Measurements from ENCODE around the gene GAGE10.
"Not testable (repeated sequence)": the region's sequence is repeated elsewhere in the genome, so short reads cannot be mapped to it uniquely, and the experiment has no call there.

The GAGE10 gene

DNA sequence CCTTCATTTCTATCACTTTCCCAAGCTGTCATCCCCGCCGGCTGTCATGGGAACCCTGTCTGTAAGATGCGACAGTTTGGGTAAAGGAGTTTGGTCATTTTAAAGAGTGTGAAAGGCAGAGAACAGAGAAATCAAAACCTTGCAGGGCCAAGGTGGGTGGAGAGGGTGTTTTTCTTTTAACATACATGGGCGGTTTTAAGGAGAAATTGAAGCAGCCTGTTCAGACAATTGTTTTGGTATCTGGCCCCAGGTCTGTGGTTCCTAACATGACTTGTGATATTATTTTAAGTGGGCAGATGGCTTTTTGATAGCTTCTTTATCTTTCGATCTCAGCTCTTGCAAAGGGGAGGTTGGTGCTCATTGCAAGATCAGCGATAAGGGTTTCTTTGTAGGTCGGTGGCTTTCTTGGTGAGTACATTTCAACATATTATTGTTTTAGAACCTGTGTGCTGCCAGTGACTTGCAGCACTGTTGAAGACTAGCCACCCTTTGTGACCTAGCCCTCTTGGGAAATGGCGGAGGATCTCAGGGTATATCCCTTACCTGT is 30.2 kb upstream of the GAGE10 start:
- DNase-seq (ENCODE audit: extremely low spot score, insufficient read length, low read depth): no peak
- no peak for FAIRE-seq

DNA sequence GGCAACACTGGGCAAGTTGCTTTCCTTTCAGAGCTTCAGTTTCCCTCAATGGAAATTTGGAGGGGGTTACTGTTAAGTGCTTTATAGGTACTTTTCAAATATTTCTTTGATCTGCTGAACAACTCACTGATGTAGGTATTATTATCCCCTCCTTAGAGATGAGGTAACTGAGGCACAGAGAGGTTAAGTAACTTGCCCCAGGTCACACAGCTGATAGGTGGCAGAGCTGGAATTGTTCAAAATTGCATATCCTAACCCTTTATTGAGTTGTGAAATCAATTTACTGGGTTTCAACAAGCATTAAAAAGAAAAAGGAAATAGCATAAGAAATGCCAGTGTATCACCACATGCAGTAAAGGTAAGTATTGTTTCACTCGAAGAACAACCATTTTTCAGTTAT is 27.2 kb upstream of the GAGE10 start:
- DNase-seq (ENCODE audit: extremely low spot score, insufficient read length, low read depth) (no peak), FAIRE-seq (no peak)

DNA sequence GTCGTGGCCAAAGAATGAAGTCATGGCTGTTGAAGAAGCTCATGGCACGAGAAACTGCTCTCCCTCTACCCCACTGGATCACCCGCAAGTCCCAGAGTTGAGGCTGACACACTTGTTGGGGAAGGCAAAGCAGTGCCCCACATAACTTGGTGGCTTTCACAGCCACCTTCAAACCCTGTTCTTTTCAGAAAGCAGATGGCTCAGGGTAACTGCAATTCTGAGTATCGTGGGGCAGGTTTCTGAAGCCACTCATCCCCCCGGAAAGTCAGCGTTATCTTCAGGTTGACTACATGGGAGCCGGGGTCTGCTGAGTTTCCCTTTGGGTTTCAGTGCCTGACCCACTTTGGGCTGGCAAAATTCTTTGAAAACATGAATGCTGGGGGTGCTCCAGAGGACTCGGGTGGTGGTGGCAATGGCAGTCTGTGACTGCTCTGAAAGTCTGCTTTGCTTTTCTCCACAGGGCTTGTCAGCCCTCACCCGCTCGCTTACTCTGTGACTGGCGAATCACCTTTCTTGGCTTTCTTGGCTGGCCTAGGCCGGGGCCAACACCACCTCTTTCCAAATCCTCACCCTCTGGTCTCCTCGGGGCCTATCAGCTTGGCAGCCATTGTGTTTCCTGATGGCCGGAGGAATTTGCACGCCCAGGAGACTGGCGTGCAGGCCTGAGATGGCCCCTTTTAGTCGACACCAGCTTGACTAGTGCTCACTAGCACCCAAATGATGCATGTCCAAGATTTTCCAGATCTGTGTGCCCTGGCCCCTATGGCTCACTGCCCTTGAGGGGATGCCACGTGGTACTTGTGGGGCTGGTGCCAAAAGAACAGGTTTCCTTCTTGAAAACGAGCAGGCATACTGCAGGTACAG is 26.5 kb upstream of the GAGE10 start:
- no peak for DNase-seq (ENCODE audit: extremely low spot score, insufficient read length, low read depth)
- no peak for FAIRE-seq

DNA sequence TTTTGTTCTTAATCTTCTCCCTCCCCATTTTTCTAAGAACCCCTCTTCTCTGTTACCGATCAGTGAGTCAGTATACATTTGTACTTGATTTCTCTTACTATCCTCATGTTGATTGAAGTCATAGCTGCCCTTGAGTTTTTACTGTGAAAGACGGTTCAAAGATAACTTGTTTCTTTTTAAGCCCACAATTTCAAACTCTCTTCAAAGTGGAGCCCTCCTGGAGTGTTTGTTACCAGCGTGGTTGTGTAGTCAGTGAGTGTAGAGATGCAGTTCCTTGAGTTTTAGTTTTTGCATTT is 26.0 kb upstream of the GAGE10 start:
- no peak for FAIRE-seq
- DNase-seq (ENCODE audit: extremely low spot score, insufficient read length, low read depth): no peak

DNA sequence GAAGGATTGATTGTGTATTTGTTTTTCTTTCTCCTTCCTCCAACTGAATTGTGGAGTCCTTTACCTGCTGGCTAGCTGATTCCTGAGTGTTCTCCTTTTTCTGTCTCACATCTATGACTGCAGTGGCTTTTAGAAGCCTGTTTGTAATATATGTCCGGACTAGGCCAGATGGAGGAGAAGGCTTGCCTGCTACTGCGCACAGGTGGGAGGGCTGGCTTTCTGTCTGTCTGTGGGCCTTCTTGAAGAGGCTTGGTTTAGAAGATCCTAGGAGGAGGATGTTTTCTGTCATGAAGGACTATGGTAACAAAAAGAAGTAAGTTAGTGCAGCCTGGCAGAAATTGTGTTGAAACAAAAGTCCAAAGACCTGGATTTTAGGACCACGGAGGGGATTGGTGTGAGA is 25.4 kb upstream of the GAGE10 start:
- no peak for FAIRE-seq

DNA sequence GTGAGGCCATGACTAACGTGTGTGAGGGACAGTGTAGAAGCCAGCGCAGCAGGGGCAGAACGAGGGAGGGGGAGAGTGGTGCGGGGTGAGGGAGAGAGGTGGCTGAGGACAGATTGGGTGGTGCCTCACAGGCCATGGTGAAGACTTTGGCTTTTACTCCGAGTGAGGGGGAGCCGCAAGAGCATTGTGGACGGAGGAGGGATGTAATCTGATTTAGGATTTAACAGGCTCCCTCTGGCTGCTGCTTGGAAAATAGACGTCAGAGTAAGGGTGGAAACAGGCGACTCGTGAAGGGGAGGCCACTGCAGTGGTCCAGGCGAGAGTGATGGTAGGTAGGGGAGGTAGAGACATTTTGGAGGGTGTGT is 20.8 kb upstream of the GAGE10 start:
- FAIRE-seq: peak; percentile 47

More for the DNA sequence above, 25.4 kb upstream of the GAGE10 start:
- no peak for DNase-seq (ENCODE audit: extremely low spot score, insufficient read length, low read depth)

DNA sequence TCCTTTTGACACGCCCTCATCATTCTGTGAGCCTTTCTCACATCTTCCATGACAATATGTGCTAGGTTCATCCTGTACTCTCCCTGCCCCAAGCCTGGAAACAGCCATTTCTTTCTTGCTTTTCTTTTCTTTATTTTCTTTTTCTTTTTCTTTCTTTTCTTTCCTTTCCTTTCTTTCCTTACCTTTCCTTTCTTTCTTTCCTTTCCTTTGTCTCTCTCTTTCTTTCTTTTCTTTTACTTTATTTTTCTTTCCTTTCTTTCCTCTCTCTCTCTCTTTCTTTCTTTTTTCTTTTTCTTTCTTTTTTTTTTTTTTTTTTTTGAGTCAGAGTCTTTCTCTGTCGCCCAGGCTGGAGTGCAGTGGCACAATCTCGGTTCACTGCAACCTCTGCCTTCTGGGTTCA is 19.2 kb upstream of the GAGE10 start:
- FAIRE-seq (no peak), DNase-seq (ENCODE audit: extremely low spot score, insufficient read length, low read depth) (no peak)

More for the DNA sequence above, 20.8 kb upstream of the GAGE10 start:
- no peak for DNase-seq (ENCODE audit: extremely low spot score, insufficient read length, low read depth)

DNA sequence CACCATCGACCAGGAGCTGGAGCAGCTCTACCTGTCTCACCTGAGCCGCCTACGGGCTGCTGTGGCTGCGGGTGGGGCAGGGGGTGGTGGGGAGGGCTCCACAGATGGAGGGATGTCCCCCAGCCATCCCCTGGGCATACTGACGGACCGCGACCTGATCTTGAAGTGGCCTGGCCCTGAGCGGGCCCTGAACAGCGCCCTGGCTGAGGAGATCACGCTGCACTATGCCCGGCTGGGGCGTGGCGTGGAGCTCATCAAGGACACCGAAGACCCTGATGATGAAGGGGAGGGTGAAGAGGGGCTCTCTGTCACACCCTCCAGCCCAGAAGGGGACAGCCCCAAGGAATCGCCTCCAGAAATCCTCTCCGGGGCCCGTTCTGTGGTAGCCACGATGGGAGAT is 17.3 kb upstream of the GAGE10 start:
- FAIRE-seq (no peak), DNase-seq (ENCODE audit: extremely low spot score, insufficient read length, low read depth) (no peak)

DNA sequence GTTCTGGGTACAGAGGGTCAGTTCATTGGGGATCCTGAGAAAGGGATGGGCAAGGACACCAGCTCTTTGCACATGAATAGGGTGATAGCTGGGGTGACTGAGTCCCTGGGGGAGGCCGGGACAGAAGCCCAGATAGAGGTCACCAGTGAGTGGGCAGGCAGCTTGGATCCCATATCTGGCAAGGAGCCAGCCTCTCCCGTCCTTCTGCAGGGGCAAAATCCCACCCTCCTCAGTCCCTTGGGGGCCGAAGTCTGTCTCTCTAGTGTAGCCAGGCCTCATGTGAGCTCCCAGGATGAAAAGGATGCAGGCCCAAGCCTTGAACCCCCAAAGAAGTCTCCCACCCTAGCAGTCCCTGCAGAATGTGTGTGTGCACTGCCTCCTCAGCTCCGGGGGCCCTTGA is 16.9 kb upstream of the GAGE10 start:
- no peak for DNase-seq (ENCODE audit: extremely low spot score, insufficient read length, low read depth)
- FAIRE-seq: no peak

DNA sequence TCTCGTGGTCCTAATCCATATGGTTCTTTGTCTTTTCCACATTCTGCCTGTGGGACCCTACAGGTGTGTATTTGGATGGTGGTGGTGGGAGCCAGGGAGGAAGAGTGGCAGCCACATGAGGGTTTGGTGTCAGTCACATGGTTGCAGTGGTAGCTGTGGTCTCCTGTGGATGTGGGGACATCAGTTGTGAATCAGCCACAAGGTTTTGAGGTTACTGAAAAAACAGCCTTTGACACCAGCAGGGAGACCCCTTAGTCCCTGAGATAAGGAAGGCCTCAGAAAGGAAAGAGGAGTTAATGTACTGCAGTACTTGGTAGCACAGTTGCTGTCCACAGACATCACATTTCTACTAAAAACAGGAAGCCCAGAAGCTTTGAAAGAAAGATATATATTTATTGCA is 15.8 kb upstream of the GAGE10 start:
- FAIRE-seq (no peak), DNase-seq (ENCODE audit: extremely low spot score, insufficient read length, low read depth) (no peak)

DNA sequence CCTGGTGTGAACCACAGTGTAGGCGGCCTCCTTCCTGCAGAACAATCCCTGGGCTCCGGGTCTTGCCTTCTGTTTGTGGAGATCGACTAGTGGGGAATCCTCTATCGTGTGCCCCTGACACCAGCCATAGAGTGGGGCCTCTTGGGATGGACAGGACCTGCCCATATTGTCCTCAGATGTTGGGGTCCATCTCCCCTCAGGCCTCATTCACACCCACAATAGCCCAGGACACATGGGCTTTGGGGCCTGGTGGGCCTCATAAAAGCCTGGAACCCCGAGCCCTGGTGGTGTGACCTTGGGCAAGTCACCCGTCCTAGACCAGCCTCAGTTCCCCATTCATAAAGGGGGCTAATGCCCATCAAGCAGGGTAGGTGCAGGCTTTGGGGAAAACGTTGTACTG is 13.2 kb upstream of the GAGE10 start:
- DNase-seq (ENCODE audit: extremely low spot score, insufficient read length, low read depth) (no peak), FAIRE-seq (no peak)

DNA sequence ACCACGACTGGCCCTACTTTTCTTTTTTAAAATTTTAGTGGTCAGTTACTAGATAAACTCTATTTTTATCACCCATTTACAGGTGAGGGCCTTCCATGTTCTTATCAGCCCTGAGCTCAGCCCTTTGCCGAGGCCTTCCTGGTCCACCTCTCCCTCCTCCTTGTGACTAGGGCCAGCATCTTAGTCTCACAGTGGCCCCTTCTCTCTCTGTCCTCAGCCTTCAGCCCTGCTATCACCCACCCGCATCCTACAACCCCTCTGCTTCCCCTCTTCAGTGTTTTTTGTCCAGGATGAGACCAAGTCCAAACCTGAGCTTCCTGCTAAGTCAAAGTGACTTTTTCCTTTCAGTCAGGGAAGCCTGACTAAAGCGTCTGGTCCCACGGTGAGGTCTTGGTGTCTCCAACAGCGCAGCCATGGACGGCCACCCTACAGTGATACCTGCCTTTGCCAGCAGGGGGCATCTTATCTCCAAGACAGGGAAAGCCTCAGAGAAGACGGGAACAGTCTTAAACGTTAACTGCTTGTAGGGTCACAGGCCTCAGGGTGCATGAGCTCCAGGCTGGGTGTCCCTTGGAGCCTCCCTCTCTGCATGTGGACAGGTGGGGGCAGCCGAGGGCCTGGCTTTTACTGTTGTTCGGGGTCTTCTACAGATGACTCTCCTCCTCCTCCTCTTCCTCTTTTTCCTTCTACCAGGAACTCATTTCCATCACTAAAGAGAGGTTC is 11.7 kb upstream of the GAGE10 start:
- FAIRE-seq (peak; percentile 84), DNase-seq (ENCODE audit: extremely low spot score, insufficient read length, low read depth) (no peak)

DNA sequence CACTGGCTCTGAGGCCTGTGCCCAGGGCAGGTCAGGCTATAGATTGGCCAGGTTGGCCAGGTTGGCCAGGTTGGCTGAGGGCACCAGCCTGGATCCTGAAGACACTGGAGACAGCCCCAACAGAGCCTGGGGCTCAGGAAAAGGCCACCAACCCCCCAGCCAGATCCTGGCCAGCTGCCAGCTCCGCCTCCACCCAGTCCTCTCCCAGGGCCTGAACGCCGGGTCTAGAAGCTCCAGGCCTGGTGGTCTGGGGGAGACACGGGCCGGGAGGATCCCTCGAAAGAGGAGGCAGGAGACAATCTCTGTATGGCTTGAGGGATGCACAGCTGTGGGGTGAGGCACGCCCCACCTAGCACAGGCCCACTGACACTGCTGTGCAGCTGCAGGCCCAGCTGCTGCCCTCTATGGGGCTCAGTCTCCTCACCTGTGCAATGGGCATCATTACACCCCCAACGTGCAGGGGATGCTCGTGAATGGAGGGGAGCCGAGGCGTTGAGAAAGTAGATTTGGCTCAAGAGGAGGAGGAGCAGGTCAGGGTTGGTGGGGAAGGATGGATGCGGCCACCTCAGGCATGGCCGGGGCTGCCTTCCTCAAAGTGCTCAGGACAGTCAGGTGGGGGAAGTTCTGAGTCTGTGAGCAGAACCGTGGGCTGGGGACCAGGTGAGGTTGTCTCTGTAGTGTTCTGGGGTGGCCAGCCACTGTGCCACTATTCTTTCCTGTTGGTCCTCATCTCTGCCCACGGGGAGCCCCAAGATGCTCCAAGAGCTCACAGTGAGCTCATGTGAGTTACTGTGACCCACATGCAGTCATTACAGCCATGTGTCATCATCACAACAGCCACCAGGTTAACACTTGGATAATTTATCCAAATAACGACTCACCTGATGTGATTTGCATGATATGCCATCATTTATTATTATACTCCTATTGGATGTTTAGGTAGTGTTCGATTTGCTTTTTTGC is 10.8 kb upstream of the GAGE10 start:
- no peak for FAIRE-seq
- no peak for DNase-seq (ENCODE audit: extremely low spot score, insufficient read length, low read depth)

DNA sequence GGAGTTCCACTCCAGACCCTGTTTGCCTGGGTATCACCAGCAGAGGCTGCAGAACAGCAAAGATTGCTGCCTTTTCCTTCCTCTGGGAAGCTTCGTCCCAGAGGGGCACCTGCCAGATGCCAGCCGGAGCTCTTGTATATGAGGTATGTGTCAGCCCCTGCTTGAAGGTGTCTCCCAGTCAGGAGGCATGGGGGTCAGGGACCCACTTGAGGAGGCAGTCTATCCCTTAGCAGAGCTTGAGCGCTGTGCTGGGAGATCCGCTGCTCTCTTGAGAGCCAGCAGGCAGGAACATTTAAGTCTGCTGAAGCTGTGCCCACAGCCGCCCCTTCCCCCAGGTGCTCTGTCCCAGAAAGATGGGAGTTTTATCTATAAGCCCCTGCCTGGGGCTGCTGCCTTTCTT is 4.2 kb upstream of the GAGE10 start:
- FAIRE-seq; DNase-seq (ENCODE audit: extremely low spot score, insufficient read length, low read depth): not testable (repeated sequence)

DNA sequence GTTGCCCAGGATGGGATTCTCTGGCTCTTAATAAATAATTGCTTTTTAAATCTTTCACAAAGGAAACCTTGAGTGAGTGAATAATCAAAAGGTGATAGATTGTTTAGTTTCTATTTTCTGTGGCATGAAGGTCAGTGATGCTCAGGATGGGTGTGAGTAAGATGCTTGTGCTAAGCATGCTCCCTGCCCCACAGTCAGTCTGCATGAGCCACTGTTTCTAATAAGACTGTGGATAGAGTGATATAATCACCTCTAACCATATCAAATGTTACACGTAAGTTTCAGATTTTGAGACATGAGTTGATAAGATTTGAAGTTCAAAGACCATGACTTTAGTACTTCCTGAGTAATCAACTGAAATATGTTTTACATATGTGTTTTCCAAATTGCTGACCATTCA is 2.7 kb upstream of the GAGE10 start:
- no peak for FAIRE-seq

DNA sequence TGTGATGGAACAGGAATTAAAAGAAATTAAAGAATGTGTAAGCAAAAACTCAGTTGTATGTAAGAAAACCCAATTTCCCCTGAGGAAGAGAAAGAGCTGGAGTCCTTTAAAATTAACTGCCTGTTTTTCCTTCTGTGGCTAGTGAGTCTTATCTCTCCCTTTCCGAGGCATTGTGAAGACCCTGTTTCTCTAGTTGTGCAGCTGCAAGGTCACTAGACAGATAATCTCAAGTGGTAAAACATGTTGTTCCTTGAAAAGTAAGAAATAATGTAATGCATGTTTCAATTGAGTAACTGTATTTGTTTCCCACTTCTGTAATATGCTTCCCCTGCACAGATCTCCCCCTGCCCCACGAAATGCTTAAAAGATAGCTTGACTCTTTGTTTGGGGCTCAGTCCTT is 4.3 kb downstream of the GAGE10 start:
- not testable (repeated sequence) for FAIRE-seq

More for the DNA sequence above, 2.7 kb upstream of the GAGE10 start:
- DNase-seq (ENCODE audit: extremely low spot score, insufficient read length, low read depth): no peak

DNA sequence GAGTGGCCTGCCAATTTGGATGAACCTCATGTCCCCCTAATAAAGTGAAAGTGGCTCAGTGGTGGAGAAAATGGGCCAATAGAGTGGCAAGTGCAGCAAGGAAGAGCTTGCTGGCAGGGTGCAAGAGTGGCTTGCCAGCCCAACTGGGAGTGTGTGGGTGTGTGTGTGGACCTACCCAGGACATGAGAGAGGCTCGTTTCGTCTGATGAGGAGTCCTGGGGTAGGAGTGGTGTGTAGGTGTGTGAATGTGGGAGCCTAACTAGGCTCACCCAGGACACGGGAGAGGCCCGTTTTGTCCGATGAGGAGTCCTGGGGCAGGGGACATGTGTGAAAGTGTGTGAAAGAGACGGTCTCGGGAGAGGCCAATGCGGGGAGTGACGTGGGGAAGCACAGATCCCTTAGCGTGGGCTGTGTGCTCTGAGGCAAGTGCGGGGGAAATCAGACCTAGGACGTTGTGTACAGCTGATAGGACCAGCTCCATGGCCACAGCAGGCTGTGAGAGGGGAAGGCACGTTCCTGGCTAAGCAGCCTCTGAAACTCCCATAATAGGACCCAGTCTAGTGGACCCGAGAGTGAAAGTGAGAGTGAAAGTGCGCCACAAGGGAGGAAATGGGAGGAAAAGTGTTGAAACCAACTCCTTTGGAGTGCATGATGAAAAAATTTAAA is 5.3 kb downstream of the GAGE10 start:
- FAIRE-seq (no peak), DNase-seq (ENCODE audit: extremely low spot score, insufficient read length, low read depth) (no peak)

More for the DNA sequence above, 4.3 kb downstream of the GAGE10 start:
- DNase-seq (ENCODE audit: extremely low spot score, insufficient read length, low read depth): not testable (repeated sequence)

DNA sequence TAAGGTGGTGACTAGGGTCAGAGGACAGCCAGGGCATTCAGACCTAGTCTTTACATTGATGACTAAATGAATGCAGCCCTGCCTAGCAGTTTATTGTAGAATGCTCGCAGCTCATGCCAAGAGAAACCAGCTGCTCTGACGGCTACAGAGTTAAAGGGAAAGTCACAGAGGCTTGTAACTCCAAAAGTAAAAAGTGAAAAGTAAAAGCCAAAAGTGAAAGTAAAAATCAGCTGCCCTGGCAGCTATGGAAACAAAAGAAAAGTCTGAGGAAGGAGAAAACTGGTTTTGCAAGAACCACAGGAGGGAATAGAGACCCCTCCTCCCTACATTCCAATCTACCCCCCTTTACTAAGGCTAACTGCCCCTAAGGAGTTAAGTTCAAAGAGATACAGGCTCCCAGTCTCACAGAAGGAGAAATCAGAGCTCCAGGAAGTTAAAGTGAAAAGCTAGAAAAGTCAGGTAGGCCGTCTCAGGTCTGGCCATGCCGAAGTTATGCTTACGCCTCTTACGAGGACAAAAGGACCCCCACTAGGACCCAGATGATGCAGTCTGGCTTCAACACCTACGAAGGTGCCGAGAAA is 6.0 kb downstream of the GAGE10 start:
- peak; percentile 90 for FAIRE-seq

DNA sequence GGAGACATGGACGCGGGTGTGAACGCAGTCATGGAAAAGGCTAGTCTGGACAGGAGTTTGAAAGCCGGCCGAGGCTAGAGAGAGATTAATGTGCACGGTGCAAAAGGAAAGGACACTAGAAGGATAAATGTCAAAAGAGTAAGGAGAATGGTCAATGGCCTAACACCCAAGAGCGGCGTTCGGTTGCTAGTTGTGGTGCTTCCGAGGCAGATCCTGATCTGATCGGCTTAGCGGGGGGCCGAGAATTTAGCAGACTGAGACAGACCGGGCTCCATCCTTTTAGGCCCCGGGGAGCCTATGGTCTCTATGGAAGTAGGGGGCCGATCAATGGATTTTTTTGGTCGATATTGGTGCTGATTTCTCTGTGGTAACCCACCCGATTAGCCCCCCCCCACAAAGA is 6.9 kb downstream of the GAGE10 start:
- FAIRE-seq (peak; percentile 51), DNase-seq (ENCODE audit: extremely low spot score, insufficient read length, low read depth) (no peak)

More for the DNA sequence above, 6.0 kb downstream of the GAGE10 start:
- no peak for DNase-seq (ENCODE audit: extremely low spot score, insufficient read length, low read depth)
